Right lobe of liver (tissue), 4 donors: ENCODE results near the gene TRAF1.

Source experiments
- POLR2A ChIP-seq: fragments of 450-650 bp; IDR thresholded peaks from one replicate; pipeline ENCODE4 v1.6.1; 2017; ENCODE audit warnings: antibody characterized with exemption, mild to moderate bottlenecking
- TF ChIP-seq, protein P1 (sequence below), 4 donors: fragments of 200-600 bp in 3 of 4; fragments of 450-650 bp in 1 of 4; IDR thresholded peaks; one replicate each; pipeline versions ENCODE4 v1.5.1 to v1.8.0; 2016 to 2022; ENCODE audit warnings: antibody characterized with exemption in 4 of 4, mild to moderate bottlenecking in 2 of 4
- donor health status: DM: no; HTN: no; CAD: no.
- donor health status: DM: no; HTN: no; CAD: no.
- donor health status: DM: no; HTN: yes; CAD: no.

DNA sequence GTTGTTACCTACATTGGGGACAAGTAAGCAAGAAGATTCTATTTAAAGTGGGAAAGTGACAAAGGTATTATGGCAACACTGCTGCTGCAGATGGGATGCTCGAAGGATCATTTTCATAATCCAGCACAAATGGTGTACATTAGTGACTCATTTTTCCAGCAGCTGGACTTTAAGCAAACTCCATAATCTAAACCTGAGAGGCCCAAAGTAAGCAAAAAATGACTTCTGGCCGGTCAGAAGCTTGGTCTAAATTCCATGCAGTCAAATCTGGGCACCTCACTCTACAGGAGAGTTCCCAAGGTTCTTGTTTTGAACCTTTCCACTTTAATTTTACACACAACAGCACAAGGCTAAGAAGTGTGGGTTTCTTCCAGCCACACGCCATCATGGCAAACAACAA lies 43.6 kb upstream of the TRAF1 start:
- TF ChIP-seq, protein P1, sequence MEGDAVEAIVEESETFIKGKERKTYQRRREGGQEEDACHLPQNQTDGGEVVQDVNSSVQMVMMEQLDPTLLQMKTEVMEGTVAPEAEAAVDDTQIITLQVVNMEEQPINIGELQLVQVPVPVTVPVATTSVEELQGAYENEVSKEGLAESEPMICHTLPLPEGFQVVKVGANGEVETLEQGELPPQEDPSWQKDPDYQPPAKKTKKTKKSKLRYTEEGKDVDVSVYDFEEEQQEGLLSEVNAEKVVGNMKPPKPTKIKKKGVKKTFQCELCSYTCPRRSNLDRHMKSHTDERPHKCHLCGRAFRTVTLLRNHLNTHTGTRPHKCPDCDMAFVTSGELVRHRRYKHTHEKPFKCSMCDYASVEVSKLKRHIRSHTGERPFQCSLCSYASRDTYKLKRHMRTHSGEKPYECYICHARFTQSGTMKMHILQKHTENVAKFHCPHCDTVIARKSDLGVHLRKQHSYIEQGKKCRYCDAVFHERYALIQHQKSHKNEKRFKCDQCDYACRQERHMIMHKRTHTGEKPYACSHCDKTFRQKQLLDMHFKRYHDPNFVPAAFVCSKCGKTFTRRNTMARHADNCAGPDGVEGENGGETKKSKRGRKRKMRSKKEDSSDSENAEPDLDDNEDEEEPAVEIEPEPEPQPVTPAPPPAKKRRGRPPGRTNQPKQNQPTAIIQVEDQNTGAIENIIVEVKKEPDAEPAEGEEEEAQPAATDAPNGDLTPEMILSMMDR (IDR thresholded peaks at IDR 0.05): no peak
- TF ChIP-seq POLR2A: no peak
